UCSD-AML1 (cell line): ENCODE data around the gene ZIC1.

Source experiments
- DNase-seq: peaks from one replicate; lab custom pipeline; 2025; ENCODE audit not compliant: unreplicated experiment; lab: John Stamatoyannopoulos, UW

Gene ZIC1

DNA sequence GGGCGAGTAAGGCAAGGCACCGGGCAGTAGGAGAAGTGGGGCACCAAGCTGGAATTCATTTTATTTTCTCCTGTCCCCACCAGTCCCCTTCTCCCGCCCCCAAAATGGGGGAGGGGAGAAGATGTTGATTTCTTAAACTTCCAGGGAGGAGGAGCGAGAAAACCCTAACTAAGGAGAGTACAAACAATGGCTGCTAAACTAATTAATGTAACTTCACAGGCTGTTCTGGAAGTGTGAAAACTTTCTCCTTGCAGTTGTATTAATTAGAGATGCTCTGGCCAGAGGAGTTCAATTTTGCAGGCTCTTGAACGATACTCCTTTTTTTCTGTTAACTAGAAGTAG is 14.3 kb upstream of the ZIC1 start:
- DNase-seq, result no peak

DNA sequence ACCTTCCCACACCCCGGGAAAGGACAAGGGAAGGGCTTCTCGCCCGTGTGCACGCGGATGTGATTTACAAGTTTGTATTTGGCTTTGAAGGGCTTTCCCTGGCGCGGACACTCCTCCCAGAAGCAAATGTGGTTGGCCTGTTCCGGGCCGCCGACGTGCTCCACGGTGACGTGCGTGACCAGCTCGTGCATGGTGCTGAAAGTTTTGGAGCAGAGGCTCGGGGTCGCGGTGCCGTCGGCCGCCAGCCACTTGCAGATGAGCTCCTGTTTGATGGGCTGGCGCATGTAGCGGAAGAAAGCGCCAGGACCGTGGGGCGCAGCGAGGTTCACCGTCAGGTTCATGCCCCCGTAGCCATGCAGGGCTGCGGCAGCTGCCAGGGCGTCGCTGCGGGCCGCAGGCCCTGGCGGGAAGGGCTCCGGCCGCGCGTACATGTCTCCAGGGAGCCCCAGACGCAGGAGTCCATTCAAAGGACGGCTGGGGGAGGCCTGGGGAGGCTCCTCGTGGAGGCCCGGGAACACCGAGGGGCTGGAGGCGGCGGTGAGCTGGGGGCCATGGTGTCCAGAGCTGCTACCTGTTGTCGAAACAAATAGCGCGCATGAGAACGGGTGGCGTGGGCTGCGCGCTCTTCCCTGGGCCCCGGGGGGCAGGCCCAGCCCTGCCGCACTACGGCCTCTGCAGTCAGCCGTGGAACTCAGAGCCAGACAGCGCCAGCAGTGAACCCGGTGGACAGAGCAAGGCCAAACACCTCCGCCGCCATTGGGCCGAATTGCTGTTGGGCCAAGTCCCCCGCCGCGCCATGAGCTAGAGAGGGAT is 13.1 kb upstream of the ZIC1 start:
- no peak for DNase-seq

DNA sequence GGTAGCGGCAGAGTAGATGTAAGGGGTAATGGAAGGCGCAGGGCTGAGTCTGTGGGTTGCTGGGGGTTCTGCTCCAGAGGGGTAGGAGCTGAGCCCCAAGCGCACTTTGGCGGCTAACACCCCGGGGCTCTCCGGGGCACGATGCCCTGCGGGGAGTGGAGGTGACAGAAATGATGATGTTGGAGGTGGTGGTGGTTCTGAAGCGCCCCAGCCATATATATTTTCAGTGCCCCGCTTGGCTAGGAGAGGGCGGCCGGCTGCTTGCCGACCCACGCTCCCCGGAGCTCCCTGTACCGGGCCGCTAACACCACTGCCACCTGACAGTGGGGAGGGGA is 12.5 kb upstream of the ZIC1 start:
- no peak for DNase-seq

DNA sequence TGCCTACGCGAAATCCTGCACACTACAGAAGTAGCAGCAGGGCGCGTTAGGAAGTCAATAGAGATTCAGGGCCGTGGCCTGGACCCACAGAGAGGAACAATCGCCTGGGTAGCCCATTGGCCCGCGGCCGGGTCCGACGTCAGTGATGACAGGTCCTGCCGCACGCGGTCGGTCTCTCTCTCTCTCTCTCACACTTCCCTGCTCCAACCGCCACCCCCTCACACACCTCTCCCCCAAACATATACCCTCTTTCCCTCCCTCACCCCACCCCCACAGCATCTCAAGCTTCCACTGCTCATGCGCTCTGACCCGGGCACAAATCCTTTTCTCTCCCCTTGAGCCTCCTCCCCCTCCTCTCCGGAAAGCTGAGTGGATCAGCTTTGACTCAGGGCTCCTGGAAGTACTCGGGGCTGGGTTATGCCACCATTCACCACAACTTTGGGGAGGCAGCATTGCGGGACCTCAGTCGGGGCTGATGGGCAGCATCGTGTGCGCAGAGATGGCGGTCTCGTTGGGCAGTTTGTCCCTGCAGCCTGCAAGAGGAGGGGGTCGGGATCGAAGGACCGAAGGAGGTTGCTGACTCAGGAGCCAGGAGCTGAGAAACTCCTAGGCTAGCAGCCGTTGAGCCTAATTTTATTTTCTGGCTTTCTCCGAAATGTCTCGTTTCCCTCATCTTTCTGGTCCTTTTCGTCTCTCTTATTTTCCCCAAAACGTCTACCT is 11.8 kb upstream of the ZIC1 start:
- DNase-seq, result no peak

DNA sequence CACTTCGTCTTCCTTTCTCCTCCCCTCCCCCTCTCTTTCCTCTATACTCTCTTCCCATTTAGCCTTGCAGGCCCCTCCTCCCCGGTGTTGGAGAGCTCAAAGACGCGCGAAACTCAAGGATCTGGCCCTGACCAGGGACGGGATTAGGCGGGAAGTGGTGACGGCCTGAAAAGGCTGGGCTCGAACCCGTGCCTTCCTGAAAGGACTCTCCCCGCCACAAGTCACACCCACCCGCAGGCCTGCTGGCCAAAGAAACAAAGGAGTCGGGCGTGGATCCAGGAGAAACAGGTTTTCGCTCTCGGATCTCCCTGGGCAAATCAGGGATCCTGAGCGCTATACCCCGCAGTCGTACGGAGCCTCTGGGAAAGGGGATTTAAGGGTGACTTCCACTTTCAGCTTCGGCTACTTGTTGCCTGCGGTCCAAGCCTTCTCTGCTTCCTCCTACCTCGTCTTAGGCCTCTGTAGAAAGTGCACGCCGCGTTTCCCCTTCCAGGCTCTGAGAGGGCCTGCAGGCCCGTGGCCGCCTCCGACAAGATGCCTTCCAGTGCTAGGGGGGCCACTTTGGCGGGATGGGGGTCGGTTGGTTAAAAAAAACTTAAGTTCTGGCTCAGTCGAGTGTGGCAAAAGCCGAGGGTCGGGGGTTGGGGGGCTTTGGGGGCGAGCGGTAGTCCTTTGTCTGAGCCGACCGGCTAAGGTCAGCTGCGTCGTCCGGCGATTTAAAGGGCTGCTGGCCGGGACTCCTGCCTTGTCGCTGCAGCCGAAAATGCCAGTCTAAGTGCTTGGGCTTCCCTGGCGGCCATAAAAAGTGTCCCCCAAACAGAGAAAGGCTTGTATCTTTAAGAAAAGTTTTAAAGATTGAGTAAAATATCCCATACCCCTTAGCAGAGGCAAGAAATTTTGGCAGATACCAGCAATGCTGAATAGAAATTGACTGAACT is 11.0 kb upstream of the ZIC1 start:
- no peak for DNase-seq

DNA sequence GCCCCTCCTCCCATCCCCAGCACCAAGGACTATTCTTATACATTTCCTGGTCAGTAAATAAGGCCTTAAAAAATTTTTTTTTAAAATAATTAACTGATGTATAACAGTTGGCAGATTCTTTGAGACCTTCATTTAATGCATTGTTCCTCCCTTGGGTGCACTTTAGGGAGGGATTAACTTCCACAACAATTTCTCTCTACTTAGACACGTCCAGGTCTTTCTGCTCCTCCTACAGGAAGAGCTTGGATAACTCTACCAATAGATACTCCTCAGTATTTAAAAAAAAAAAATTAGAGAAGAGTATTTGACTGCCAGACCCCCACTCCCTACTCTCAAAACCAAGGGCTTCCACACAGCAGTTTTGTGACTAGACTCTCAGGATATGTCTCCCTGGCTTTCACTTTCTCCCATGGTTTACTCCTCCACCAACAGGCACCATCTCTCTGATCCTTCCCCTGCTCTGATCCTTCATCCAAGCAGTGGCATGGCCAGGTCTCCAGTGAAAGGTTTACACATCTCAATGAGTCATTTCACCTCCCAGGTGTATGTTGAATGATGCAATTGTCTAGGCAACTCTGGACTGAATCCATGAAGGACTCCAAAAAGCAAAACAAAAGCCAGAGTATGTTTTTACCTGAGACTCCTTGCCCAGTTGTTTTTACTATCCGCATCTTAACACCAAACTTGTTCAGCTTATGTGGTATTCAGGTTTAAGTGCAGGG is 10.2 kb upstream of the ZIC1 start:
- no peak for DNase-seq

DNA sequence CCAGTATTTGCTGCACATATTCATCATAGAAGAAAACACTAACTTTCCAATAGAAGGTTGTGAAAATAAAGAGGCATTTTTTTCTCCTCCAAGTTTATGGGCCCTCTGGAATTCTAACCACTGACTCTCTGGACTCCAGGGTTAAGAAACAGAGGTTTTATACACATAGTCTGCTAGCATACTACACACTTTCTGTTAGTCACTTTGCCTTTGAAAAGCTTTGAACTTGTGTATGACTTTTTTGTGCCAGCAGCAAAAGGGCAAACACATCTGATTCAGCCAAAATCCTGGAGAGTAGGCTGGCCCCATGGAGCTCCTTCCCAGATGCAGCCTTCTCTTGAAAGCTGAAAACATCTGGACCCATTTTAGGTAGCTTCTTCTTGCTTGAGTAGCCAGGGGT is 9.1 kb upstream of the ZIC1 start:
- DNase-seq, result no peak

DNA sequence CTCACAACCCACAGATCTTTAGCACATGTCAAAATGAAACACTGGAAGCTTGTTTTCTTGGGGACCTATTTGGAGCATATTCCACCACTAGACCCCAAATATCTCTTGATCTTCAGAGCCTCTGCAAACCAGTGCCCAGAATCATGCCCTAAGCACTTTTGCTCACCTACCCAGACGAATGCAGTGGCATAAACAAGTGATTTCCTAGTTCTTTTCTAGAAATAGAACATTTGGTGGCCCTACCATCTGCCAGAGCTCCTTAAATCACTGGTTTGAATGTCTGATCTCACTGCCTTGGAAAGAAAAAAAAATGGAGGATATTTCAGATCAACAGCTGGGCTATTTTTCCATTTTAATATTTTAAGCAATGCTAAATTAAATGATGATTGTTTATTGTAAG is 8.2 kb upstream of the ZIC1 start:
- no peak for DNase-seq

DNA sequence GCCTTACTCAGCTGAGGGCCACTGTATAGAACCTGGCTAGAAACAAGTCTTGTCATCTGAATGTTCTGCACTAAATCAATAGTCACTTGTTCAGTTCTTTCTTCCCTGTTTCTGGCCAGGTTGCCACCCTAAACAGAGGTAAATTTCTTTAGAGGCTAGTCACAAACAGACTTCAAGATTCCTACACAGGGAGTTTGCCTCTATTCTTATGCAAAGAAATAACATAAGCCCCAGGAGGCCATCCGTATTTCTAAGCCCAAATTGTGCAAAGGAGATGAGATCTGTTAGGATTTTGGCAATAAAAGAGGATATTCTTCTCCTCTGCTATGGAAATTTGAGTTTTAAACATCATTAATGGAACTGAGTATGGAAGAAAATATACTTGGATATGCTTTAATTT is 7.7 kb upstream of the ZIC1 start:
- no peak for DNase-seq

DNA sequence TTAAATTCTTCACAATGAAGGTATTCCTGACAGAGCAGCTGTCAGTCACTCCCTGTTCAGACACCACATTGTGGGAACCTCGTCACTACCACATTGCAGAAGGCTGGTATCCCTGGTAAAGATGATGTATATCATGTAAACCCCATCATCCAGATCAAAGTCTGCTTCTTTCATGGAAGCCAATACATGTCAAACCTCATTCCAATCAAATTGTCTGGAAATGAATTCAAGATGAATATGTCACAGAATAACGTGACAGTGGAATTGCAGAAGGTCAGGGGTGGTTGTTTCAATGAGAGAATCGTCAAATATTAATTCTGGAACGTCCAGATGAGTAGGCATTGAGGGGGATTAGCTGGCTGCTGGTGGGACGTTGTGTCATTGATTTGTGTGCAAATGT is 7.0 kb upstream of the ZIC1 start:
- DNase-seq, result no peak

DNA sequence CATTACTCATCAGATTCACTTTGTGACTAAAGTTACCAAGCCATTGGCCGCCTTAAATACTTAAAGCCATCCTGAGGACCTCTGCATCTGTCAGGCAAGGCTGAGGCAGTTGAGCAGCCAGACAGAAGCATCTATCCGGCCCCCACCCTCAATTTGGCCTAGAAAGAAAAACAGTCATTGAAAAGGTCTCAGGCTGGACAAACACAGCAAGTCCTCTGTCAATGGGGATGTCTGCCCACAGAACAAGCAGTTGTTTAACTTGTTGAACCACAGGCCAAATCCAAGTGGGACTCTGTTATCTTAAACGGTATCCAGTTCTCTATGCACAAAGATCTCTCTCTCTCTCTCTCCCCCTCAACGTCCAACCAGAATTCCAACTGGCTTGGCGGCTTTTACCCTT is 5.7 kb upstream of the ZIC1 start:
- no peak for DNase-seq

DNA sequence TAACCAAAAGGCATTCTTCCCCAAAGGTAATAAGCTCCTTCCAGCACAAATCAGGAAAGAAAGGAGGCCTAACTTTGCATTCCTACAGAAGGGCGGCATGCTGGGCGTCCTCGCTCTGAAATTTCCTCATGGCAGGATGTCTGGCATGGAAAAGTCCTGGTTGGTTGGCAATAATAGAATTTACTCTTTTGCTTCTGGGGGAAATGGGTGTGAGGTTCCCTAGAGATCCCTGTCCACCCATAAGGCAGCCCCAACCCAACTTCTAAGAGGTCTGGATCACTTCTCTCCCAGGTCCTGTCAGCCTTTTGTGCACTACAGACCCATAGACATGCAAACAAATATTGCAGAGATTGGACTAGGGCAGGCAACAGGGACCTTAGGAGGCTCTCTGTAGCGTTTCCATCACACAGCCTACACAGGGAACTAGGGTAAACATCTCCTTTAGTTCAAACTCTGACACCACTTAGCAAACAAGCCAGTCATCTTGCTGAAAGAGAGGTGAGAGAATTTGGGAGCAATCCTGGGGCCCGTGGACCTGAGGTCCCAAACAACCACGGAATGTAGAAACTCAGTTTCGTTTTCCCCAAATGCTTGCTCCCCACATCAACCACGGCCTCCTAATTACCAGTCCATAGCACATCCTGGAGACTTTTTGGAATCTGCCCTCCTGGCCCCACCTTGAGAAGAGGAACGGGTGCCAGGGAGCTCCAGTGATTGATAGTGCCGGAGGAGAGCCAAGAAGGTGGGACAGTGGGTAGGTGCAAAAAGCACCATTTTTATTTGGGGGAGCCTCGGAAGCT is 5.0 kb upstream of the ZIC1 start:
- DNase-seq, result no peak

DNA sequence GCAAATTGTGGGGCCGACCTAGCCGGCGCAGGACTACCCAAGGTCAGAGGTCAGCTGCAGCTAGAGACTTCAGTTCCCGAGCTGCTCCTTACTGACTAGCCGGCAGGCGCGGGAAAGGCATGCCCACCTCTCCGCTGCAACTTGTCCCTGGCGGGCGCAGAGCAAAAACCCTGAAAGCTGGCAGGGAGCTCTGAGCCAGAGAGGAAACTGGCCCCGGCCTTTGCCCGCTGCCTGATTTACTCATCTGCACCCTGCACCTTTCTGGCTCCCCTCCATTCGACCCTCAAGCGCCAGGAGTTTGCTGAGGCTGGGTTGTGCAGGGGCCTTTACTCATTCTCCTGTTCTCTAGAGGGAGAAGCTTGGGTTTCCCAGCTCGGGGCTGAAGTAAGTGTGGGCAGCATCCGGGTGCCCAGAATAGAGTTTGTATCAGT is 4.3 kb upstream of the ZIC1 start:
- no peak for DNase-seq

DNA sequence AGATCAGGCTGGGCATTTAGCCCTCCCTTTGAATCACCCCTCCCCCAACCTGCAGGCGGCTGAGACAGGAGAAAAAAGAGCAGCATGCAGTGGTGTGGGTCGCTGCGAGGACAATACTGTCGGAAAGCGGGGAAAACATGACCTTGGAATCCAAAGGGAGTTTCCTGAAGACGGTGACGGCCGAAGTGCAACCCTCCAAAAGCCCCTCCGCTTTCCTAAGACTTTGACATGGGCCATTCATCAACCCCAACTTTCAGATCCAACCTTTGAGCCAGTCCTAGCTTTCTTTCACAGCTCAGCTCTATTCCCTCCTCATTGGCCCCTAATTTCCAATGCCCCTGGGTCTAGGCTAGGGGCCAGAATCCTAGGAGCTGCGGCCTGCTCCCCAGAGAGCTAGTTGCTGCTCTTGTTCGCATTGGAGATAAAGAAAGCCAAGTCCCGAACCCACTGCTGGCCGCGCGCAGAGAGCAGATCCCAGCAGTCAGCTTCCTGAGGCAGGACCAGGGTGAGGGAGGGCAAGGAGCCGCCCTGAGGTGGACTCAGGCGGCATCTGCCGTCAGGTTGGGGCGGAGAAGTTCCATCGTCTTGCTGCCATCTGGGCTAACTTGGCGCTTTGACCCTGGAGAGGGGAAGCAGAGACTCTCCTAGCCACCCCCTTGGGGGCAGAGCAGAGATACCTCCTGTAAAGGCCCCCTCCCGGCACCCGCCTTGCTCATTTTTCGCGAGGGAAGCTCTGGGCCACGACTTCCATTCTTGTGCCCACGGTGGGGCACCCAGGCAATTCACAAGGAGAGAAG is 3.7 kb upstream of the ZIC1 start:
- DNase-seq, result no peak

DNA sequence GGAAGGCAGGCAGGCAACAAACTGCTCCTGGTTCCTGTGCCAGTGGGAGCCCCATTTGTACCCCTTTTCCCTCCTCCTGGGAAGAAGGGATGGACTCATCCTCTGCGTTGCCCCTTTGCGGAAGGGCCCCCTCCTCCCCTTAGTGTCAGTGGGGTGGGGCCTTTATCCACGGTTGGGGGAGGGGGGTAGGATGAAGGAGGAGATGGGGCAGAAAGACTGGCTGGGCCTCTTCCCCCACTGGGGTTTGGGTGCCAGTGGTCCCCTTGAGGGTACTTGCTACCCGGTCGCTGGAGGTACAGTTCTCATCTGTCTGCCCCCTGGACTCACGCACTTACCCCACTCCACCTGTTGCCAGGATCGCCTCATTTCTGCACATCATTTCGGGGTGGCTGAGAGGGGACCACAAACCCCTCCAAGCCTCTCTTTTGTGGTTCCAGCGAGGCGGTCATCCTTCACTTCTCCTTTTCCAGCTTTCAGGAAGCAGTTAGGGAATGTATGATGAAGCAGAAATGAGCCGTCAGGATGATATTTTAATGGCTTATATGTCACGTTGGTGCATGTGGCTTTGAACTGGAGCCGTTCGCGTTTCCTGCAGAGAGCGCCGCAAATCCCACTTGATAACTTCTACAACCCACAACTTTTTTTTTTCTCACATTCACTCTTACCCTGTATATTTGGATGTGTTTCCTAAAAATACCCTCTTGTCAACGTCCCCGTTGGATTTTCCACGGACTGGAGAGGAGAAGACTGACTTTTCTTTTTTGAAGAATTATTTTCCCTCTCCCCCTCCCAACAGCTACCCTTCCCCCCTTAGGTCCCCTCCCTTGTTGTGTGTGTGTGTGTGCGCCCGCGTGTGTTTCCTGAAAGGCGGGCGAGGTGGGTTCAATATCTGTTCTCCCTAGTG is 2.9 kb upstream of the ZIC1 start, which contains the start of gene ZIC4:
Gene ZIC4, minus strand, starts transcription at position 516 of the 904 bp plus-strand sequence. CDS start 3,746 bp downstream, outside the sequence.
- DNase-seq, result no peak

DNA sequence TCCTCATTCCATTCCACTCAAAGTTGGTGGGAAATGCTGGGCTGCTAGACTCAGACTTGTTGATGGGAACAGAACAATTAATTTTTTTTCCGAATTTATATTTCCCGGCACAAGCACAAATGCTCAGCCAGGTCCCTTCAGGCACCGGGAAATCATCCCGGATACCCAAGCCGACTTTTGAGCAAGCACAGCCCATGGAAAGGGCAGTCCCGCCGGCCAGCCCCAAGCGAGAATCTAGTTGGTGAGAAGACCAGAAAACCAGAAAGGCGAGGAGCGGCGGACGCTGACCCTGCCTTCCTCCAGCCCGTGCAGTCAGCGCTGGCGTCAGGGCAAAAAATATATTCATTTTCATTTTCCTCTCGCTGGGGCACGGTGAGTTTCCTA is 2.1 kb upstream of the ZIC1 start:
- DNase-seq, result no peak

DNA sequence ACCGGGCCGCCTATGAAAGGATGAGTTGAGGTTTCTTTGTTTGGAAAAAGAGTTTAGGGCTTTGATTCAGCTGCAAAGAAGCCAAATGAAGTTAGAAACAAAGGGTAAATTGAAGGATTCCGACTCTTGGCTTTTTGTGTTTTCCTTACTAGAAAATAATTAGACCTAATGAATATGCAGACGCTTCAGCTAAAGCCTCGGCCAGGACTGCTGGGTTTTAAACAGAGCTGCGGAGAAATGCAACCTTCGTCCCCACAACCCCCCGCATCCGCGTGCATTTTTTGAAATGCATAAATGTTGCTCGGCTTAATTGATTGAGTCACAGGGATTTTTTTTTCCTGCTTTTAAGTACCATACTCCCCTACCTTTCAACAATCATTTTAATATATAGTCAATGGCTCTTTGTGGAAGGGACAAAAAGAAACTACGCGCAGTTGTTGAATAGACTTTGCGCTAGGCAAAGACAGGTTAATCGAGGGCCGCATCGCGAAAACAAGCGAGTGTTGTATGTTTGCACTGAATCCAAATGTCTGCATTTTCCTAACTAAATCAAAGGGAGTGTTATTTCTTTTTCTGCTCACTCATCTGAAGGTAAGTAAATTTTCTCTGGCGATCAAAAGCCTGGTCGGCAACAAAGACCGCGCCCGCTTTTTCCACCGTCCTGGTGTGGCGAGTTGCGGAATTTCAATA is 1.5 kb upstream of the ZIC1 start:
- no peak for DNase-seq
